GM12872 (cell line): Measurements from ENCODE around the gene RASEF.

ENCODE experiments used
- TF ChIP-seq, protein P1 (sequence below): IDR thresholded peaks from 3 replicates; pipeline ENCODE4 v1.5.1; 2011; ENCODE audit warnings: low read depth, mild to moderate bottlenecking, low read length, moderate library complexity; ENCODE audit not compliant: insufficient read depth

The RASEF gene

DNA sequence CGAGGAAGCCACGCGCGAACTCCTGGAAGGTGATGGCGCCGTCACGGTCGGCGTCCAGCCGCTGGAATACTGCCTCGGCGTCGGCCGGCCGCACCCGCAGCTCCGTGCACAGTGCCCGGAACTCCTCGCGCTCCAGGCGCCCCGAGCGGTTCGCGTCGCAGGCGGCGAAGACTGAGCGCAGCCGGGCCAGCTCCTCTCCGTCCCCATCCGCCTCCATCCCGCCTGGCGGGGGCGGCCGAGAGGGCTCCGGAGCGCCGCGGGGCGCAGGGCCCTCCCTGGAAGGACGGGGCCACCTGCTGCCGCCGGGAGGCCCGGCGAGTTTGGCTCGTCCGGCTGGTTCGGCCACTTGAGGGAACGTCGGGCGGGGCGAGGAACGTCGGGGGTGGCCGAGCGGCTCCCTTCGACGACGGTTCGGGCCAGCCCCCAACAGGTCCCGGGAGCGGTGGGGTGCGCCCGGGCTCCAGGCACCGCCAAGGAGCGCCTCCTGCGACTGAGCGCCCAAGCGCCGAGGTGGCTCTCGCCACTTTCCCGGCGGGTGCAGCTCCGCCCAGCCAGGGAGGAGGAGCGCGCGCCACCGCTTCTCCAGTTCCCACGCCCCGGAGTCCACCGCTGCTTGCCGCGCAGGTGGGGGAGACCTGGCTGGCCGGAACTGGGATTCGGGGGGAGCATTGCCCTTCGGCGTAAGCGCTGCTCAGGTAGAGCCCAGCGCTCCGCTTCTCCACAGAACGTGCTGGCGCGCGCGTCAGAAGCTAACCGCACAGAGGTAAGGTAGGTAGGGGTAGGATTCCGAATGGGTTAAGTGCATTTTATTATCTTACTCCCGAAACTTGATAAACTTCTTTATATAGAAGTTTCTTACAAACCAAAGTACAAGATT is at the start of gene RASEF:
Gene RASEF (minus strand): TSS at position 492 of the 877 bp plus-strand sequence. CDS start 275 bp downstream, at position 217.
- TF ChIP-seq, protein P1, sequence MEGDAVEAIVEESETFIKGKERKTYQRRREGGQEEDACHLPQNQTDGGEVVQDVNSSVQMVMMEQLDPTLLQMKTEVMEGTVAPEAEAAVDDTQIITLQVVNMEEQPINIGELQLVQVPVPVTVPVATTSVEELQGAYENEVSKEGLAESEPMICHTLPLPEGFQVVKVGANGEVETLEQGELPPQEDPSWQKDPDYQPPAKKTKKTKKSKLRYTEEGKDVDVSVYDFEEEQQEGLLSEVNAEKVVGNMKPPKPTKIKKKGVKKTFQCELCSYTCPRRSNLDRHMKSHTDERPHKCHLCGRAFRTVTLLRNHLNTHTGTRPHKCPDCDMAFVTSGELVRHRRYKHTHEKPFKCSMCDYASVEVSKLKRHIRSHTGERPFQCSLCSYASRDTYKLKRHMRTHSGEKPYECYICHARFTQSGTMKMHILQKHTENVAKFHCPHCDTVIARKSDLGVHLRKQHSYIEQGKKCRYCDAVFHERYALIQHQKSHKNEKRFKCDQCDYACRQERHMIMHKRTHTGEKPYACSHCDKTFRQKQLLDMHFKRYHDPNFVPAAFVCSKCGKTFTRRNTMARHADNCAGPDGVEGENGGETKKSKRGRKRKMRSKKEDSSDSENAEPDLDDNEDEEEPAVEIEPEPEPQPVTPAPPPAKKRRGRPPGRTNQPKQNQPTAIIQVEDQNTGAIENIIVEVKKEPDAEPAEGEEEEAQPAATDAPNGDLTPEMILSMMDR = no peak

DNA sequence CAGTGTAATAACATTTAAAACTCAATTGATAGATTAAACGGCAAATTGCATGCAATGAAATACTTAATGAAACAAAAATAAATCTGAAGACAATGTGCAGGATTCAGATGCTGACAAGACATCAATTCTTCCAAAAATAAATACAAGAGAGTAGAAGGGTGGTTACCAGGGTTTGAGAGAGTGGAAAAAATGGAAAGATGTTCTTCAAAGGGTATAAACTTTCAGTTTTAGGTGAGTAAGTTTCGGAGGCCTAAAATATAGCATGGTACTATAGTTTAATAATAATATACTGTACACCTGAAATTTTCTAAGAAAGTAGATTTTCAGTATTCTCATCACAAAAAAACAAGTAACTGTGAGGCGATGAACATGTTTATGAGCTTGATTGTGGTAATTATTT is 48.2 kb upstream of the RASEF start:
- TF ChIP-seq, protein P1 = no peak

DNA sequence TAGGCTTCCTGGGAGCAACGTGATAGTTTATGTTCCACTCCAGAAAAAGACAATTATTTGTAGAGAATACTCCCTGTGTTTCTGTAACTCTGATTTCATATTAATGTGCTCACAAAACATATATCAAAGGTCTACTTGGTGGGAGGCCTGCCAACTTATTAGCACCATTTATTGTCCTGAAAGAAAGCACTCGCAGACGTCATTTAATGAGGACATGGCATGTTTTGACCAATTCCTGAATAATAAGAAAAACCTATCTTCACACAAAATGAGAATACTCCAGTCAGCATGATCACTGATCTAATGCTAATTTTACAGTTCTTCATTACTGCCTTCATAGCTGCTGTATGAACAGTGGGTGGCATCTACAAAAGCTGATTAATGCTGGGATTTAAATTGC is 46.4 kb upstream of the RASEF start:
- TF ChIP-seq, protein P1 = no peak

DNA sequence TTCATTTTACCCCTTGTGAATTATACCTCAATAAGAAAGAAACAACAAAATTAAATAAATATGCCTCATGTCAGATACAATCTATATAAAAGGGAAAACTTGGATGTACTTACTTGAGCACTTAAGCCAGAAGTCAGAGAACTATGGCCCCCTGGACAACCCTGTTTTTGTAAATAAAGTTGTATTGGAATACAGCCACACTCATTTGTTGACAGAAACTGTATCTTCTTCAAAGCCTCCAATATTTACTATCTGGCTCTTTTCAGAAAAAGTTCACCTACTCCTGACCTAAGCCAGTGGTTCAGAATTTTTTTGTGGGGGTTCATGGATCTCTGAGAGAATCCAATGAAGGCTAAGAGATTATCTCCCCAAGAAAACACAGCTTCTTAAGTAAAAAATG is 45.3 kb upstream of the RASEF start:
- TF ChIP-seq, protein P1 = no peak

DNA sequence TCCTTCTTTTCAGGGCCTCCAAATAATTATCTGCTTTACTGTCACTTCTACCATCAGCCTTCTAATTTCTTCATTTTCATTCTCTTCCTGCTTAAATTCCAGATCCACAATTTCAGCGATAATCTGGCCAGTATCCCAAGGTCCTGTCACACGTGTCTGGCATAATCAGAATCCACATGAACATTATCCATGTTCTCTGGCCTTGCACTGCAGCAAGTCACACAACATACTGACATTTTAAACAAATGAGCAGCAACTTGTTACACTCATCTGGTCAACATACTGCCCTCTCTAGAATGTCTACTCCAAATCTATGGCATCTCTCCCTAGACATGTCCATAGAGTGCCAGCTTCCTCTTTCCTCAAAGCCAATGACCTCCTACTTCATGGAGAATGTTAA is 43.8 kb upstream of the RASEF start:
- TF ChIP-seq, protein P1 = no peak

DNA sequence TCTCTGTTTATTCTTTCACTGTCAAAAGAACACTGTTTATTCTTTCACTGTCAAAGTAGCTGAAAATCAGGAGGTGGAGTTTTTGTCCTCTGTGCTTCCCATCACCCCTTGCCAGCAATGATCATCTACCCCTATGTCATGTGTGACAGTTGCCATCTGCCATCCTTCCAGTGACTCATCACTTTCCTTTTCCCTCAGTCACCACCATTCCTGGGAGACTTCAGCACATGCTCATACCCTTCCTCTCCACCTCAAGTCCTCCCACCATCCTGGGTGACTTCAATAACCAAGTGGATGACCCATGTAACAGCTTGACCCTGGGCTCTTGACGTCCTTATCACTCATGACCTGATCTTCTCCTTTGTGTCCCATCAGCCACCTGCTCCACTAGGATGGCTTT is 43.3 kb upstream of the RASEF start:
- TF ChIP-seq, protein P1 = no peak

DNA sequence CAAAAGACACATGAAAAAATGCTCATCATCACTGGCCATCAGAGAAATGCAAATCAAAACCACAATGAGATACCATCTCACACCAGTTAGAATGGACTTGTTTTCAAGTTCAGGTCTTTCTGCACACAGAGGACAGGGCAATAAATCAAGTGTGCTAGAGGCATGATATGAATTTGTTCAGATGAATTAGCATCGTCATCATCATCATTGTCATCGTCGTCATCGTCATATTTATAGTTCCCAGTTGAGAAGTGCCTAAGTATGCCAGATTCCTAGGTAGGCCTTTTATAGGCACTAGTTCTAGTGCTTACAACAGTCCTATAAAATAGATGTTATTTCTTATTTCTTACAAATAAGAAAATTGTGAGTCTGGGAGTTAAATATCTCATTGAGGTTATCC is 34.7 kb upstream of the RASEF start:
- TF ChIP-seq, protein P1 = no peak
